ENCODE results near the gene ST6GALNAC2.

Gene ST6GALNAC2

GRCh38 chr17:76542984-76543383 lies 42.7 kb downstream of the ST6GALNAC2 start:
- H3K18ac ChIP-seq (ENCODE audit: low read length) = no peak overlapping the region
- no peak overlapping the region for H3K4ac ChIP-seq (ENCODE audit: low read depth, low read length)
- no peak overlapping the region for H2BK12ac ChIP-seq (ENCODE audit: low read length)
- no peak overlapping the region for H2BK5ac ChIP-seq (ENCODE audit: low read depth, low read length, poor library complexity)
- H4K8ac ChIP-seq (ENCODE audit: low read depth, low read length) = no peak overlapping the region
- H3K9ac ChIP-seq (ENCODE audit: low read length) = no peak overlapping the region
- H3K27ac ChIP-seq (ENCODE audit: low read depth, low read length) = no peak overlapping the region
- DNase-seq = no peak
- H3K79me2 ChIP-seq (ENCODE audit: control insufficient read depth, insufficient read depth, low read length, poor library complexity) = peaks cover 2% of the 10 kb centered on the region
- WGBS (ENCODE audit: extremely low coverage, insufficient coverage, insufficient read length) = no CpG with 5 or more reads among the region's 8 CpGs
- H3K4me2 ChIP-seq (ENCODE audit: low read length) = no peak overlapping the region
- H4K12ac ChIP-seq (ENCODE audit: low read depth, low read length) = no peak overlapping the region
- no peak overlapping the region for H2BK120ac ChIP-seq (ENCODE audit: insufficient read depth, low read length, poor library complexity)
- no peak overlapping the region for H3K4me3 ChIP-seq (ENCODE audit: low read depth, low read length)
- H2AFZ ChIP-seq (ENCODE audit: insufficient read depth, low read length, poor library complexity) = no peak overlapping the region
- peaks cover 15% of the 10 kb centered on the region for H3K27me3 ChIP-seq (ENCODE audit: insufficient read depth, low read length)
- H3K23ac ChIP-seq (ENCODE audit: low read length) = no peak overlapping the region
- no peak overlapping the region for H4K91ac ChIP-seq (ENCODE audit: low read depth, low read length)
- no peaks in the 10 kb centered on the region for H3K9me3 ChIP-seq (ENCODE audit: insufficient read depth, low read depth, low read length)
- no peaks in the 10 kb centered on the region for H3K36me3 ChIP-seq (ENCODE audit: control insufficient read depth in 1 of 2, insufficient read depth in 2 of 2, low read length in 2 of 2)
- H3K14ac ChIP-seq (ENCODE audit: low read length) = no peak overlapping the region
- H2AK5ac ChIP-seq (ENCODE audit: low read length) = no peak overlapping the region
- peaks cover 2% of the 10 kb centered on the region for H3K79me1 ChIP-seq (ENCODE audit: low read length)
- H3K4me1 ChIP-seq (ENCODE audit: control insufficient read depth in 1 of 2, insufficient read depth in 2 of 2, low read length in 2 of 2) = peaks cover 27 to 32% of the 10 kb centered on the region in 2 experiments

DNA sequence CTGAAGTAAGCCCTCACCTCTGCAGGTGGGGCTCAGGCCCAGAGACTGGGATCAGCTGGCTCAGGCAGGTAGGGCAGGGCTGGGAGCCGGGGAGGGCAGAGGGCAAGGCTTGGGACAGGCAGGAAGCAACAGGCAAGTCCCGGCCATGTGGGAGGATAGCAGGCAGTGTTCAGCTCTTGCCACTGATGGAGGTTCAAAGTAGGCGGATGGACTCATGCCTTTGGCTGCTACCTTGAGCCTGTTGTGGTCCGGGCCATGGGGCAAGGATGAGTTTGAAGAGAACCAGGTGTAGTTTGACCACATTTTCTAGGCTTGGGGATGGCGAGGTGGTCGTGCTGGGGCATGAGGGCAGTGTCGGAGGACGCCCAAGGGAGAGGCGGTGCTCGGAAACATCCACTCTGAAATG lies 43.1 kb downstream of the ST6GALNAC2 start:
- DNase-seq = no peak
- Histone ChIP-seq H2BK5ac (ENCODE audit: low read depth, low read length, poor library complexity) (no peak overlapping the region), H2AFZ (ENCODE audit: insufficient read depth, low read length, poor library complexity) (no peak overlapping the region), H3K36me3 (ENCODE audit: control insufficient read depth in 1 of 2, insufficient read depth in 2 of 2, low read length in 2 of 2) (no peaks in the 10 kb centered on the region), H3K4ac (ENCODE audit: low read depth, low read length) (no peak overlapping the region), H4K12ac (ENCODE audit: low read depth, low read length) (no peak overlapping the region), H3K18ac (ENCODE audit: low read length) (no peak overlapping the region), H3K79me1 (ENCODE audit: low read length) (peaks cover 2% of the 10 kb centered on the region), H3K4me3 (ENCODE audit: low read depth, low read length) (no peak overlapping the region), H3K27ac (ENCODE audit: low read depth, low read length) (no peak overlapping the region), H3K27me3 (ENCODE audit: insufficient read depth, low read length) (peaks cover 18% of the 10 kb centered on the region), H2BK12ac (ENCODE audit: low read length) (no peak overlapping the region), H2BK120ac (ENCODE audit: insufficient read depth, low read length, poor library complexity) (no peak overlapping the region), H3K4me2 (ENCODE audit: low read length) (no peak overlapping the region), H3K79me2 (ENCODE audit: control insufficient read depth, insufficient read depth, low read length, poor library complexity) (peaks cover 2% of the 10 kb centered on the region), H3K14ac (ENCODE audit: low read length) (no peak overlapping the region), H3K23ac (ENCODE audit: low read length) (no peak overlapping the region), H3K9ac (ENCODE audit: low read length) (no peak overlapping the region), H4K8ac (ENCODE audit: low read depth, low read length) (no peak overlapping the region), H4K91ac (ENCODE audit: low read depth, low read length) (no peak overlapping the region), H3K4me1 (ENCODE audit: control insufficient read depth in 1 of 2, insufficient read depth in 2 of 2, low read length in 2 of 2) (peaks cover 30 to 35% of the 10 kb centered on the region in 2 experiments), H2AK5ac (ENCODE audit: low read length) (no peak overlapping the region), H3K9me3 (ENCODE audit: insufficient read depth, low read depth, low read length) (no peaks in the 10 kb centered on the region)
- no CpG with 5 or more reads among the region's 10 CpGs for WGBS (ENCODE audit: extremely low coverage, insufficient coverage, insufficient read length)

DNA sequence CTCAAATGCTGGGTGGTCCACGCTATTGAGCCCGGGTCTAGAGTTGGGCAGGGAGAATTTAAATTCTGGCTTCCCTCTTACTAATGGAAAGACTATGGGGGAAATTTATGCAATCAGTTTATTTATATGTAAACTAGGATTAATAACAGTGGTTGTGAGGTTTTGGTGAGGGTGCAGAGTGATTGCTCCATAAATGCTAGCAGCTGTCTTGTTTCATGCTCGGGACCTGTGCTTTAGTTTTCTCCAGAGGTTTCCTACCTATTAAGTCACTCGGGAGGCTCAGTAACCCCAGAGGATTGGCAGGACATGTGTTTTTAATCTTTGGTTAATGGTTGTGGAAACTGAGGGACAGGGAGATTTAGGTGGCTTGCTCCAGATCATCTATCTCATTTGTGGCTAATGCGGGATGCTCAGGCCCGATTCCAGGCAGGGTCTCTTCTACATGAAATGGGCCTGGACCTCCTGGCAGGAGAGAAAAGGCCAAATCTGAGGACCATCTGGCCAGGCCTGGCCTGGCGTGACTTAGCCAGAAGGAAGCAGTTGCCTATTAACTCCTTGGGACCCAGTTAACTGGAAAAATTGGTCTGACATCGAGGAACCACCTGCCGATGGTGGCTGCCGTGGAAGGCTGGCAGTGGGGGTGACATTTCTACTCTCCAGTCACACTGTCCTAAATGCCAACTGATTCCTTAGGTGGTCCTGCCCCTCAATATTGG lies 43.8 kb downstream of the ST6GALNAC2 start:
- H4K91ac ChIP-seq (ENCODE audit: low read depth, low read length) = no peak overlapping the region
- no peak overlapping the region for H2BK120ac ChIP-seq (ENCODE audit: insufficient read depth, low read length, poor library complexity)
- no CpG with 5 or more reads among the region's 10 CpGs for WGBS (ENCODE audit: extremely low coverage, insufficient coverage, insufficient read length)
- no peak overlapping the region for H3K14ac ChIP-seq (ENCODE audit: low read length)
- H3K4ac ChIP-seq (ENCODE audit: low read depth, low read length) = no peak overlapping the region
- H4K12ac ChIP-seq (ENCODE audit: low read depth, low read length) = no peak overlapping the region
- no peak overlapping the region for H3K27ac ChIP-seq (ENCODE audit: low read depth, low read length)
- no peak overlapping the region for H4K8ac ChIP-seq (ENCODE audit: low read depth, low read length)
- no peaks in the 10 kb centered on the region for H3K36me3 ChIP-seq (ENCODE audit: control insufficient read depth in 1 of 2, insufficient read depth in 2 of 2, low read length in 2 of 2)
- no peak overlapping the region for H2AK5ac ChIP-seq (ENCODE audit: low read length)
- H2AFZ ChIP-seq (ENCODE audit: insufficient read depth, low read length, poor library complexity) = no peak overlapping the region
- H2BK12ac ChIP-seq (ENCODE audit: low read length) = no peak overlapping the region
- peaks cover 2% of the 10 kb centered on the region for H3K79me1 ChIP-seq (ENCODE audit: low read length)
- H3K9ac ChIP-seq (ENCODE audit: low read length) = no peak overlapping the region
- H3K79me2 ChIP-seq (ENCODE audit: control insufficient read depth, insufficient read depth, low read length, poor library complexity) = peaks cover 2% of the 10 kb centered on the region
- no peak overlapping the region for H3K4me2 ChIP-seq (ENCODE audit: low read length)
- no peaks in the 10 kb centered on the region for H3K9me3 ChIP-seq (ENCODE audit: insufficient read depth, low read depth, low read length)
- H3K27me3 ChIP-seq (ENCODE audit: insufficient read depth, low read length) = peaks cover 23% of the 10 kb centered on the region
- no peak for DNase-seq
- H3K18ac ChIP-seq (ENCODE audit: low read length) = no peak overlapping the region
- no peak overlapping the region for H2BK5ac ChIP-seq (ENCODE audit: low read depth, low read length, poor library complexity)
- no peak overlapping the region for H3K23ac ChIP-seq (ENCODE audit: low read length)
- peaks cover 28 to 35% of the 10 kb centered on the region in 2 experiments for H3K4me1 ChIP-seq (ENCODE audit: control insufficient read depth in 1 of 2, insufficient read depth in 2 of 2, low read length in 2 of 2)
- no peak overlapping the region for H3K4me3 ChIP-seq (ENCODE audit: low read depth, low read length)

- Histone ChIP-seq H2AFZ (ENCODE audit: insufficient read depth, low read length, poor library complexity) (no peak overlapping the region), H2BK12ac (ENCODE audit: low read length) (no peak overlapping the region), H2BK5ac (ENCODE audit: low read depth, low read length, poor library complexity) (no peak overlapping the region), H3K18ac (ENCODE audit: low read length) (no peak overlapping the region), H3K9me3 (ENCODE audit: insufficient read depth, low read depth, low read length) (peaks cover 2% of the 10 kb centered on the region), H3K79me1 (ENCODE audit: low read length) (peaks cover 2% of the 10 kb centered on the region), H3K14ac (ENCODE audit: low read length) (no peak overlapping the region), H3K4ac (ENCODE audit: low read depth, low read length) (no peak overlapping the region), H3K4me2 (ENCODE audit: low read length) (peak overlapping the region; percentile 69), H3K79me2 (ENCODE audit: control insufficient read depth, insufficient read depth, low read length, poor library complexity) (peaks cover 2% of the 10 kb centered on the region), H2AK5ac (ENCODE audit: low read length) (no peak overlapping the region), H3K36me3 (ENCODE audit: control insufficient read depth in 1 of 2, insufficient read depth in 2 of 2, low read length in 2 of 2) (no peaks in the 10 kb centered on the region), H3K27me3 (ENCODE audit: insufficient read depth, low read length) (peaks cover 33% of the 10 kb centered on the region), H4K8ac (ENCODE audit: low read depth, low read length) (peak overlapping the region; percentile 3), H3K4me3 (ENCODE audit: low read depth, low read length) (no peak overlapping the region), H4K91ac (ENCODE audit: low read depth, low read length) (no peak overlapping the region), H3K23ac (ENCODE audit: low read length) (no peak overlapping the region), H4K12ac (ENCODE audit: low read depth, low read length) (no peak overlapping the region), H3K9ac (ENCODE audit: low read length) (no peak overlapping the region), H2BK120ac (ENCODE audit: insufficient read depth, low read length, poor library complexity) (no peak overlapping the region), H3K4me1 (ENCODE audit: control insufficient read depth in 1 of 2, insufficient read depth in 2 of 2, low read length in 2 of 2) (peaks cover 28 to 35% of the 10 kb centered on the region in 2 experiments), H3K27ac (ENCODE audit: low read depth, low read length) (no peak overlapping the region)
- DNase-seq = peak; percentile 87 to 90
- no CpG with 5 or more reads among the region's 27 CpGs for WGBS (ENCODE audit: extremely low coverage, insufficient coverage, insufficient read length)
Observed at GRCh38 chr17:76540381-76541300, 45.0 kb downstream of the ST6GALNAC2 start.
